CD8-positive, alpha-beta memory T cell (primary cell): ENCODE measurements around the gene UFD1. TPM values are rescaled to one million over a fixed set of nuclear protein-coding genes. Genes with fewer than 3 reads are reported as not detected.

Experiments used
- CTCF ChIA-PET: fragments of 350-600 bp; sonication (Branson Sonifier 250); formaldehyde crosslinking; loops from one replicate; lab custom pipeline; 2021; ENCODE audit warnings: antibody characterized with exemption; lab: Charles Lee
- POLR2A ChIA-PET: fragments of 350-600 bp; sonication (Branson Sonifier 250); formaldehyde crosslinking; loops from one replicate; lab custom pipeline; 2021; ENCODE audit warnings: antibody characterized with exemption; lab: Charles Lee
- DNase-seq, 5 donors: peaks; one replicate each; pipeline versions ENCODE4 v3.0.0 to v3.0.0-alpha.2; 2020 to 2022; ENCODE audit warnings: mixed read lengths in 1 of 5
- H3K27ac ChIP-seq: one replicate; pipeline ENCODE4 v1.7.0; 2013; ENCODE audit warnings: low read depth, mild to moderate bottlenecking, low read length, moderate library complexity
- H3K27me3 ChIP-seq: 2 replicates; pipeline ENCODE4 v1.7.0; 2013; ENCODE audit warnings: low read length, mild to moderate bottlenecking; ENCODE audit not compliant: insufficient read depth, poor library complexity, severe bottlenecking
- H3K36me3 ChIP-seq: 2 replicates; pipeline ENCODE4 v1.7.0; 2013; ENCODE audit warnings: mild to moderate bottlenecking, low read length, moderate library complexity; ENCODE audit not compliant: insufficient read depth
- H3K4me1 ChIP-seq: 2 replicates; pipeline ENCODE4 v1.7.0; 2013; ENCODE audit warnings: mild to moderate bottlenecking, low read length, moderate library complexity; ENCODE audit not compliant: insufficient read depth
- H3K4me3 ChIP-seq: 2 replicates; pipeline ENCODE4 v1.7.0; 2013; ENCODE audit warnings: mild to moderate bottlenecking, low read length
- H3K9me3 ChIP-seq: 2 replicates; pipeline ENCODE4 v1.7.0; 2013; ENCODE audit warnings: mild to moderate bottlenecking, low read length
- H3K27ac Mint-ChIP-seq, 8 donors: one replicate each; pipeline ENCODE4 v1.8.0; 2020 to 2021; ENCODE audit warnings: mixed read lengths in 8 of 8, mild to moderate bottlenecking in 6 of 8, inconsistent platforms in 3 of 8, moderate library complexity in 3 of 8
- H3K27me3 Mint-ChIP-seq, 2 donors: one replicate each; pipeline ENCODE4 v1.8.0; 2020 to 2021; ENCODE audit warnings: mixed read lengths in 2 of 2, mild to moderate bottlenecking in 1 of 2, moderate library complexity in 1 of 2
- H3K36me3 Mint-ChIP-seq, 3 donors: one replicate each; pipeline ENCODE4 v1.8.0; 2020 to 2021; ENCODE audit warnings: mixed read lengths in 3 of 3, inconsistent platforms in 1 of 3, mild to moderate bottlenecking in 1 of 3
- H3K4me1 Mint-ChIP-seq, 3 donors: one replicate each; pipeline ENCODE4 v1.8.0; 2020 to 2021; ENCODE audit warnings: mixed read lengths in 3 of 3, inconsistent platforms in 1 of 3, mild to moderate bottlenecking in 1 of 3
- H3K4me3 Mint-ChIP-seq, 7 donors: one replicate each; pipeline ENCODE4 v1.8.0; 2020 to 2021; ENCODE audit warnings: mixed read lengths in 7 of 7, mild to moderate bottlenecking in 6 of 7, moderate library complexity in 4 of 7, inconsistent platforms in 2 of 7
- H3K9me3 Mint-ChIP-seq, 5 donors: one replicate each; pipeline ENCODE4 v1.8.0; 2020 to 2022; ENCODE audit warnings: mixed read lengths in 5 of 5, mild to moderate bottlenecking in 3 of 5, moderate library complexity in 2 of 5, inconsistent platforms in 1 of 5
- polyA plus RNA-seq: library from polyadenylated mRNA; unstranded; fragments of 300-500 nt; fragmentation: Illumina TruSeq; gene quantifications from one replicate; pipeline ENCODE4 v1.2.3, GENCODE V29; 2021
- total RNA-seq, 2 experiments: library from RNA; stranded (reverse); gene quantifications; one replicate each; pipeline ENCODE4 v1.2.3, GENCODE V29; 2021

Gene UFD1
- total and polyA plus RNA-seq, 3 experiments from 2014 or later, result 82.7 to 88.8 (median 87.3) TPM

GRCh38 chr22:19513823-19514222 is 34.8 kb upstream of the UFD1 start:
- Mint-ChIP-seq H3K27me3 (no peaks in the 10 kb centered on the region), H3K36me3 (no peaks in the 10 kb centered on the region), H3K4me1 (no peaks in the 10 kb centered on the region), H3K27ac (no peak overlapping the region), H3K4me3 (no peak overlapping the region), H3K9me3 (no peaks in the 10 kb centered on the region)
- ChIA-PET POLR2A (no interaction called here), CTCF (no interaction called here)
- no peak for DNase-seq
- H3K4me3 ChIP-seq, result no peak overlapping the region
- no peaks in the 10 kb centered on the region for H3K4me1 ChIP-seq
- H3K27me3 ChIP-seq, result no peaks in the 10 kb centered on the region
- H3K36me3 ChIP-seq, result no peaks in the 10 kb centered on the region
- H3K27ac ChIP-seq, result no peak overlapping the region
- no peaks in the 10 kb centered on the region for H3K9me3 ChIP-seq

- Mint-ChIP-seq H3K27ac (no peak overlapping the region), H3K4me1 (peaks cover 0 to 2% (median 1%) of the 10 kb centered on the region in 3 donors), H3K36me3 (no peaks in the 10 kb centered on the region), H3K9me3 (no peaks in the 10 kb centered on the region), H3K4me3 (no peak overlapping the region), H3K27me3 (no peaks in the 10 kb centered on the region)
- no peaks in the 10 kb centered on the region for H3K27me3 ChIP-seq
- H3K4me3 ChIP-seq, result no peak overlapping the region
- H3K4me1 ChIP-seq, result peaks cover 1% of the 10 kb centered on the region
- H3K9me3 ChIP-seq, result no peaks in the 10 kb centered on the region
- POLR2A ChIA-PET, result no interaction called here
- CTCF ChIA-PET, result no interaction called here
- no peaks in the 10 kb centered on the region for H3K36me3 ChIP-seq
- DNase-seq, result no peak
- no peak overlapping the region for H3K27ac ChIP-seq
These were observed 31.9 kb upstream of the UFD1 start for GRCh38 chr22:19510919-19511341.

GRCh38 chr22:19509923-19510322 is 30.9 kb upstream of the UFD1 start:
- no peaks in the 10 kb centered on the region for H3K36me3 Mint-ChIP-seq
- H3K4me3 Mint-ChIP-seq, result no peak overlapping the region
- no peaks in the 10 kb centered on the region for H3K27me3 Mint-ChIP-seq
- H3K4me1 Mint-ChIP-seq, result peaks cover 9 to 12% (median 10%) of the 10 kb centered on the region in 3 donors
- Histone ChIP-seq H3K9me3 (no peaks in the 10 kb centered on the region), H3K4me1 (peaks cover 11% of the 10 kb centered on the region), H3K27ac (no peak overlapping the region), H3K27me3 (no peaks in the 10 kb centered on the region), H3K36me3 (no peaks in the 10 kb centered on the region), H3K4me3 (no peak overlapping the region)
- CTCF ChIA-PET, result no interaction called here
- no peak for DNase-seq
- POLR2A ChIA-PET, result no interaction called here
- no peak overlapping the region for H3K27ac Mint-ChIP-seq
- H3K9me3 Mint-ChIP-seq, result no peaks in the 10 kb centered on the region

GRCh38 chr22:19509191-19509590 is 30.2 kb upstream of the UFD1 start:
- H3K27me3 Mint-ChIP-seq, result no peaks in the 10 kb centered on the region
- Histone ChIP-seq H3K9me3 (no peaks in the 10 kb centered on the region), H3K27ac (no peak overlapping the region), H3K4me1 (peaks cover 13% of the 10 kb centered on the region), H3K4me3 (no peak overlapping the region), H3K36me3 (no peaks in the 10 kb centered on the region), H3K27me3 (no peaks in the 10 kb centered on the region)
- no peak overlapping the region for H3K27ac Mint-ChIP-seq
- H3K4me1 Mint-ChIP-seq, result peaks cover 10 to 16% (median 10%) of the 10 kb centered on the region in 3 donors
- no peaks in the 10 kb centered on the region for H3K9me3 Mint-ChIP-seq
- DNase-seq, result no peak
- H3K36me3 Mint-ChIP-seq, result no peaks in the 10 kb centered on the region
- ChIA-PET POLR2A (no interaction called here), CTCF (no interaction called here)
- H3K4me3 Mint-ChIP-seq, result no peak overlapping the region

GRCh38 chr22:19508024-19508776 is 29.2 kb upstream of the UFD1 start:
- H3K4me3 Mint-ChIP-seq, result no peak overlapping the region
- no peaks in the 10 kb centered on the region for H3K36me3 Mint-ChIP-seq

GRCh38 chr22:19507534-19507861 is 28.5 kb upstream of the UFD1 start:
- Histone ChIP-seq H3K27me3 (no peaks in the 10 kb centered on the region), H3K4me3 (no peak overlapping the region), H3K9me3 (no peaks in the 10 kb centered on the region), H3K27ac (no peak overlapping the region), H3K36me3 (no peaks in the 10 kb centered on the region), H3K4me1 (peaks cover 13% of the 10 kb centered on the region)
- DNase-seq, result no peak
- ChIA-PET CTCF (no interaction called here), POLR2A (no interaction called here)
- no peak overlapping the region for H3K4me3 Mint-ChIP-seq
- H3K36me3 Mint-ChIP-seq, result no peaks in the 10 kb centered on the region
- peak overlapping the region in 1 of 8 donors; percentile 87 for H3K27ac Mint-ChIP-seq
- peaks cover 10 to 16% (median 10%) of the 10 kb centered on the region in 3 donors for H3K4me1 Mint-ChIP-seq
- H3K9me3 Mint-ChIP-seq, result no peaks in the 10 kb centered on the region
- H3K27me3 Mint-ChIP-seq, result no peaks in the 10 kb centered on the region

More at GRCh38 chr22:19508024-19508776, 29.2 kb upstream of the UFD1 start:
- no peaks in the 10 kb centered on the region for H3K36me3 ChIP-seq
- Mint-ChIP-seq H3K4me1 (peaks cover 10 to 16% (median 10%) of the 10 kb centered on the region in 3 donors), H3K9me3 (no peaks in the 10 kb centered on the region), H3K27me3 (no peaks in the 10 kb centered on the region), H3K27ac (no peak overlapping the region)
- no peaks in the 10 kb centered on the region for H3K27me3 ChIP-seq
- ChIA-PET POLR2A (no interaction called here), CTCF (no interaction called here)
- H3K9me3 ChIP-seq, result no peaks in the 10 kb centered on the region
- peaks cover 13% of the 10 kb centered on the region for H3K4me1 ChIP-seq
- no peak overlapping the region for H3K4me3 ChIP-seq
- DNase-seq, result peak in 1 of 5 donors; percentile 39
- H3K27ac ChIP-seq, result no peak overlapping the region

- Mint-ChIP-seq H3K4me1 (peaks cover 10 to 16% (median 10%) of the 10 kb centered on the region in 3 donors), H3K4me3 (no peak overlapping the region), H3K36me3 (no peaks in the 10 kb centered on the region), H3K27ac (peak overlapping the region in 4 of 8 donors; percentile 4 to 72 (median 66)), H3K27me3 (no peaks in the 10 kb centered on the region), H3K9me3 (no peaks in the 10 kb centered on the region)
- POLR2A ChIA-PET, result no interaction called here
- no peaks in the 10 kb centered on the region for H3K36me3 ChIP-seq
- H3K27me3 ChIP-seq, result no peaks in the 10 kb centered on the region
- H3K4me3 ChIP-seq, result no peak overlapping the region
- CTCF ChIA-PET, result no interaction called here
- no peaks in the 10 kb centered on the region for H3K9me3 ChIP-seq
- no peak for DNase-seq
- peaks cover 13% of the 10 kb centered on the region for H3K4me1 ChIP-seq
- H3K27ac ChIP-seq, result no peak overlapping the region
These were observed 27.2 kb upstream of the UFD1 start for GRCh38 chr22:19506212-19506611.

GRCh38 chr22:19505735-19506126 is 26.7 kb upstream of the UFD1 start:
- no peaks in the 10 kb centered on the region for H3K36me3 ChIP-seq
- H3K27ac ChIP-seq, result no peak overlapping the region
- DNase-seq, result no peak
- CTCF ChIA-PET, result no interaction called here
- Mint-ChIP-seq H3K4me1 (peaks cover 10 to 16% (median 10%) of the 10 kb centered on the region in 3 donors), H3K36me3 (no peaks in the 10 kb centered on the region), H3K9me3 (no peaks in the 10 kb centered on the region), H3K27ac (peak overlapping the region in 3 of 8 donors; percentile 4 to 72 (median 70)), H3K4me3 (peak overlapping the region in 1 of 7 donors; percentile 29), H3K27me3 (no peaks in the 10 kb centered on the region)
- H3K4me3 ChIP-seq, result no peak overlapping the region
- peaks cover 13% of the 10 kb centered on the region for H3K4me1 ChIP-seq
- POLR2A ChIA-PET, result no interaction called here
- no peaks in the 10 kb centered on the region for H3K9me3 ChIP-seq
- no peaks in the 10 kb centered on the region for H3K27me3 ChIP-seq
